ENCODE measurements around the gene TMEM171. TPM values are rescaled to one million over a fixed set of nuclear protein-coding genes. Genes with fewer than 3 reads are reported as not detected.

The TMEM171 gene
- total RNA-seq, 1 experiment from 2014 or later: 5.4 TPM

DNA sequence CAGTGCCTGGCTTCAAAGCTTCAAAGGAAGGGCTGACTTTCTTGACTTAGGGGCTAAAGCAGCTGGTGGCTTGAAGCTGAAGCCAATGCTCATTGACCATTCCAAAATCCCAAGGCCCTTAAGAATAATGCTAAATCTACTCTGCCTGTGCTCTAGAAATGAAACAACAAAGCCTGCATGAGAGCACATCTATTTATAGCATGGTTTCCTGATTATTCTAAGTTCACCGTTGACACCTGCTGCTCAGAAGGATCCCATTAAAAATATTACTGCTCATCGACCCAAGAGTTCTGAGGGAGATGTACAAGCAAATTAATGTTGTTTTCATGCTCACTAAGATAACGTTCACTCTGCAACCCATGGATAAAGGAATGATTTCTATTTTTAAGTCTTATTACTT lies 59.4 kb downstream of the TMEM171 start:
- BruUV-seq (replicated peaks): no TSS peak
- H2AFZ ChIP-seq (ENCODE audit: low read depth, low read length, poor library complexity, severe bottlenecking): no peak overlapping the region
- H3K9me2 ChIP-seq (ENCODE audit: insufficient read depth): no peaks in the 10 kb centered on the region
- no peaks in the 10 kb centered on the region for H3K36me3 ChIP-seq (ENCODE audit: control insufficient read depth in 1 of 2, insufficient read depth in 2 of 2, low read length in 2 of 2)
- intact Hi-C loops (cut with micrococcal nuclease): no loop called here
- no peak overlapping the region for H3K4me2 ChIP-seq (ENCODE audit: low read length)
- no peaks in the 10 kb centered on the region for H3K27me3 ChIP-seq (ENCODE audit: insufficient read depth, low read length)
- no peaks in the 10 kb centered on the region for H3K9me3 ChIP-seq (ENCODE audit: control insufficient read depth in 1 of 2, insufficient read depth in 1 of 2, low read depth in 1 of 2, low read length in 2 of 2)
- H4K20me1 ChIP-seq (ENCODE audit: insufficient read depth): no peaks in the 10 kb centered on the region
- H3K4me3 ChIP-seq (replicated peaks in 1 of 2; ENCODE audit: low read depth in 1 of 2, low read length in 2 of 2): no peak overlapping the region
- ATAC-seq (no peak), DNase-seq (ENCODE audit: low read depth, low spot score) (no peak)
- POLR2A ChIA-PET: interaction anchor here (0.8 kb wide), 1 partner anchor 57 kb away, joined by 3 read pairs; no protein-coding TSS in a partner anchor
- no peaks in the 10 kb centered on the region for H3K4me1 ChIP-seq (ENCODE audit: control insufficient read depth in 1 of 2, insufficient read depth in 2 of 2, low read length in 2 of 2)
- CTCF ChIA-PET: no interaction called here
- H3K9ac ChIP-seq (ENCODE audit: low read length): no peak overlapping the region
- TF ChIP-seq, protein P1, sequence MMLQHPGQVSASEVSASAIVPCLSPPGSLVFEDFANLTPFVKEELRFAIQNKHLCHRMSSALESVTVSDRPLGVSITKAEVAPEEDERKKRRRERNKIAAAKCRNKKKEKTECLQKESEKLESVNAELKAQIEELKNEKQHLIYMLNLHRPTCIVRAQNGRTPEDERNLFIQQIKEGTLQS (IDR thresholded peaks at IDR 0.05): no peak
- TF ChIP-seq RAD21 (IDR thresholded peaks at IDR 0.05; ENCODE audit: low read depth) (no peak), SRF (IDR thresholded peaks at IDR 0.05; ENCODE audit: low read depth) (no peak), TCF7L2 (IDR thresholded peaks at IDR 0.05; ENCODE audit: borderline replicate concordance, extremely low read depth, insufficient read depth, insufficient read length) (no peak), SIN3A (IDR thresholded peaks at IDR 0.05; ENCODE audit: low read depth) (no peak), YY1 (IDR thresholded peaks at IDR 0.05; ENCODE audit: extremely low read depth, insufficient replicate concordance, low read depth, low read length) (no peak), EZH2 (IDR thresholded peaks at IDR 0.05) (no peak), POLR2A (IDR thresholded peaks at IDR 0.05; ENCODE audit: borderline replicate concordance, extremely low read depth, insufficient read depth, insufficient read length) (no peak), POLR2AphosphoS5 (IDR thresholded peaks at IDR 0.05; ENCODE audit: low read depth, low read length) (no peak), ELF1 (IDR thresholded peaks at IDR 0.05; ENCODE audit: borderline replicate concordance, low read depth) (no peak), CBX3 (IDR thresholded peaks at IDR 0.05; ENCODE audit: low read depth) (no peak), SP1 (IDR thresholded peaks at IDR 0.05; ENCODE audit: low read depth) (no peak), FOSL1 (IDR thresholded peaks at IDR 0.05; ENCODE audit: low read depth) (no peak), EGR1 (IDR thresholded peaks at IDR 0.05; ENCODE audit: low read depth) (no peak)
- TF ChIP-seq, protein P2, sequence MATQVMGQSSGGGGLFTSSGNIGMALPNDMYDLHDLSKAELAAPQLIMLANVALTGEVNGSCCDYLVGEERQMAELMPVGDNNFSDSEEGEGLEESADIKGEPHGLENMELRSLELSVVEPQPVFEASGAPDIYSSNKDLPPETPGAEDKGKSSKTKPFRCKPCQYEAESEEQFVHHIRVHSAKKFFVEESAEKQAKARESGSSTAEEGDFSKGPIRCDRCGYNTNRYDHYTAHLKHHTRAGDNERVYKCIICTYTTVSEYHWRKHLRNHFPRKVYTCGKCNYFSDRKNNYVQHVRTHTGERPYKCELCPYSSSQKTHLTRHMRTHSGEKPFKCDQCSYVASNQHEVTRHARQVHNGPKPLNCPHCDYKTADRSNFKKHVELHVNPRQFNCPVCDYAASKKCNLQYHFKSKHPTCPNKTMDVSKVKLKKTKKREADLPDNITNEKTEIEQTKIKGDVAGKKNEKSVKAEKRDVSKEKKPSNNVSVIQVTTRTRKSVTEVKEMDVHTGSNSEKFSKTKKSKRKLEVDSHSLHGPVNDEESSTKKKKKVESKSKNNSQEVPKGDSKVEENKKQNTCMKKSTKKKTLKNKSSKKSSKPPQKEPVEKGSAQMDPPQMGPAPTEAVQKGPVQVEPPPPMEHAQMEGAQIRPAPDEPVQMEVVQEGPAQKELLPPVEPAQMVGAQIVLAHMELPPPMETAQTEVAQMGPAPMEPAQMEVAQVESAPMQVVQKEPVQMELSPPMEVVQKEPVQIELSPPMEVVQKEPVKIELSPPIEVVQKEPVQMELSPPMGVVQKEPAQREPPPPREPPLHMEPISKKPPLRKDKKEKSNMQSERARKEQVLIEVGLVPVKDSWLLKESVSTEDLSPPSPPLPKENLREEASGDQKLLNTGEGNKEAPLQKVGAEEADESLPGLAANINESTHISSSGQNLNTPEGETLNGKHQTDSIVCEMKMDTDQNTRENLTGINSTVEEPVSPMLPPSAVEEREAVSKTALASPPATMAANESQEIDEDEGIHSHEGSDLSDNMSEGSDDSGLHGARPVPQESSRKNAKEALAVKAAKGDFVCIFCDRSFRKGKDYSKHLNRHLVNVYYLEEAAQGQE (IDR thresholded peaks at IDR 0.05; ENCODE audit: low read depth): no peak
- TF ChIP-seq, protein P3, sequence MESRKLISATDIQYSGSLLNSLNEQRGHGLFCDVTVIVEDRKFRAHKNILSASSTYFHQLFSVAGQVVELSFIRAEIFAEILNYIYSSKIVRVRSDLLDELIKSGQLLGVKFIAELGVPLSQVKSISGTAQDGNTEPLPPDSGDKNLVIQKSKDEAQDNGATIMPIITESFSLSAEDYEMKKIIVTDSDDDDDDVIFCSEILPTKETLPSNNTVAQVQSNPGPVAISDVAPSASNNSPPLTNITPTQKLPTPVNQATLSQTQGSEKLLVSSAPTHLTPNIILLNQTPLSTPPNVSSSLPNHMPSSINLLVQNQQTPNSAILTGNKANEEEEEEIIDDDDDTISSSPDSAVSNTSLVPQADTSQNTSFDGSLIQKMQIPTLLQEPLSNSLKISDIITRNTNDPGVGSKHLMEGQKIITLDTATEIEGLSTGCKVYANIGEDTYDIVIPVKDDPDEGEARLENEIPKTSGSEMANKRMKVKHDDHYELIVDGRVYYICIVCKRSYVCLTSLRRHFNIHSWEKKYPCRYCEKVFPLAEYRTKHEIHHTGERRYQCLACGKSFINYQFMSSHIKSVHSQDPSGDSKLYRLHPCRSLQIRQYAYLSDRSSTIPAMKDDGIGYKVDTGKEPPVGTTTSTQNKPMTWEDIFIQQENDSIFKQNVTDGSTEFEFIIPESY (IDR thresholded peaks at IDR 0.05; ENCODE audit: extremely low read depth, insufficient replicate concordance, low read length): no peak
- TF ChIP-seq, protein P4, sequence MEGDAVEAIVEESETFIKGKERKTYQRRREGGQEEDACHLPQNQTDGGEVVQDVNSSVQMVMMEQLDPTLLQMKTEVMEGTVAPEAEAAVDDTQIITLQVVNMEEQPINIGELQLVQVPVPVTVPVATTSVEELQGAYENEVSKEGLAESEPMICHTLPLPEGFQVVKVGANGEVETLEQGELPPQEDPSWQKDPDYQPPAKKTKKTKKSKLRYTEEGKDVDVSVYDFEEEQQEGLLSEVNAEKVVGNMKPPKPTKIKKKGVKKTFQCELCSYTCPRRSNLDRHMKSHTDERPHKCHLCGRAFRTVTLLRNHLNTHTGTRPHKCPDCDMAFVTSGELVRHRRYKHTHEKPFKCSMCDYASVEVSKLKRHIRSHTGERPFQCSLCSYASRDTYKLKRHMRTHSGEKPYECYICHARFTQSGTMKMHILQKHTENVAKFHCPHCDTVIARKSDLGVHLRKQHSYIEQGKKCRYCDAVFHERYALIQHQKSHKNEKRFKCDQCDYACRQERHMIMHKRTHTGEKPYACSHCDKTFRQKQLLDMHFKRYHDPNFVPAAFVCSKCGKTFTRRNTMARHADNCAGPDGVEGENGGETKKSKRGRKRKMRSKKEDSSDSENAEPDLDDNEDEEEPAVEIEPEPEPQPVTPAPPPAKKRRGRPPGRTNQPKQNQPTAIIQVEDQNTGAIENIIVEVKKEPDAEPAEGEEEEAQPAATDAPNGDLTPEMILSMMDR (IDR thresholded peaks at IDR 0.05 in 2 of 3, conservative IDR thresholded peaks at IDR 0.05 in 1 of 3; ENCODE audit: borderline replicate concordance in 1 of 3, insufficient read depth in 1 of 3, low read depth in 2 of 3, low read length in 2 of 3): no peak
- no peaks in the 10 kb centered on the region for H3K79me2 ChIP-seq (ENCODE audit: insufficient read depth, low read length)
- RAD21 ChIA-PET (ENCODE audit: low non-redundant PET in 1 of 2, low total read pairs in 2 of 2, uncharacterized antibody in 2 of 2, unreplicated experiment in 2 of 2): no interaction called here
- no peak overlapping the region for H3K27ac ChIP-seq (ENCODE audit: low read depth, low read length)

All from HCT116 (cell line).